PC-9 (cell line): ENCODE data around the gene EBNA1BP2.

Source experiments
- EZH2 ChIP-seq: fragments of 200-600 bp; sonication (generic); IDR thresholded peaks from 2 replicates; pipeline ENCODE4 v1.8.0; 2017; ENCODE audit warnings: antibody characterized with exemption, low read depth
- TF ChIP-seq, protein P1 (sequence below): fragments of 200-600 bp; sonication (generic); conservative IDR thresholded peaks from 2 replicates; pipeline ENCODE4 v1.6.1; 2017; ENCODE audit warnings: mixed run types, antibody characterized with exemption, mild to moderate bottlenecking, moderate library complexity

GRCh38 chr1:43156026-43156425, 16.1 kb downstream of the EBNA1BP2 start:
- TF ChIP-seq, protein P1, sequence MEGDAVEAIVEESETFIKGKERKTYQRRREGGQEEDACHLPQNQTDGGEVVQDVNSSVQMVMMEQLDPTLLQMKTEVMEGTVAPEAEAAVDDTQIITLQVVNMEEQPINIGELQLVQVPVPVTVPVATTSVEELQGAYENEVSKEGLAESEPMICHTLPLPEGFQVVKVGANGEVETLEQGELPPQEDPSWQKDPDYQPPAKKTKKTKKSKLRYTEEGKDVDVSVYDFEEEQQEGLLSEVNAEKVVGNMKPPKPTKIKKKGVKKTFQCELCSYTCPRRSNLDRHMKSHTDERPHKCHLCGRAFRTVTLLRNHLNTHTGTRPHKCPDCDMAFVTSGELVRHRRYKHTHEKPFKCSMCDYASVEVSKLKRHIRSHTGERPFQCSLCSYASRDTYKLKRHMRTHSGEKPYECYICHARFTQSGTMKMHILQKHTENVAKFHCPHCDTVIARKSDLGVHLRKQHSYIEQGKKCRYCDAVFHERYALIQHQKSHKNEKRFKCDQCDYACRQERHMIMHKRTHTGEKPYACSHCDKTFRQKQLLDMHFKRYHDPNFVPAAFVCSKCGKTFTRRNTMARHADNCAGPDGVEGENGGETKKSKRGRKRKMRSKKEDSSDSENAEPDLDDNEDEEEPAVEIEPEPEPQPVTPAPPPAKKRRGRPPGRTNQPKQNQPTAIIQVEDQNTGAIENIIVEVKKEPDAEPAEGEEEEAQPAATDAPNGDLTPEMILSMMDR: no peak
- no peak for TF ChIP-seq EZH2
